ENCODE results near the gene AKAP6. TPM values are rescaled to one million over a fixed set of nuclear protein-coding genes. Genes with fewer than 3 reads are reported as not detected.

AKAP6 gene
- total RNA-seq, 2 experiments from 2014 or later = 0.13 to 0.72 TPM

DNA sequence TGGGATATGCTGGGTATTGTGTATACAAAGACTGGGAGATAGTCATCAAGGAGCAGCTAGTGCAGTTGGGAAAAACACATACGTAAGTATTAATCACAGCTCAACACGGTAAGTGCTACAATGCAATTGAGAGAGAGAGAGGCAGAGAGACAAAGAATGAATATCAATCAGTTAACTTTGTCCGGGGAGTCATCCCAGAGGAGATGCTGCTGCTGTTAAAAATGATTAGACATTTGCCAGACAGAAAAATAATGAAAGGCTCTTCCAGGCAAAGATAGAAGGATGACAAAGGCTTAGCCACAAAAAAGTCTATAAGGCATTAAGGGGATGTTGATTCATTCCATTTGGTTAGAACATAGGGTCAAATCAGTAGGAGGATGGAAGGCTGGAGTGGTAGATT is 45.1 kb downstream of the AKAP6 start:
- no peaks in the 10 kb centered on the region for H3K9me2 ChIP-seq (ENCODE audit: insufficient read depth, low read length)
- no peaks in the 10 kb centered on the region for H3K79me2 ChIP-seq (ENCODE audit: insufficient read depth, low read depth, low read length)
- H4K20me1 ChIP-seq (ENCODE audit: insufficient read depth, low read length) = no peaks in the 10 kb centered on the region
- intact Hi-C loops (cut with micrococcal nuclease; ENCODE audit: unreplicated experiment) = no loop called here
- H3K36me3 ChIP-seq (ENCODE audit: insufficient read depth, low read length) = no peaks in the 10 kb centered on the region
- POLR2A ChIA-PET = no interaction called here
- no peak overlapping the region for H3K4me2 ChIP-seq (ENCODE audit: low read length)
- BruUV-seq (replicated peaks) = no TSS peak
- H3K27ac ChIP-seq (ENCODE audit: low read depth, low read length, poor library complexity, severe bottlenecking) = no peak overlapping the region
- CTCF ChIA-PET (ENCODE audit: unreplicated experiment) = no interaction called here
- H2AFZ ChIP-seq (ENCODE audit: low read length) = no peak overlapping the region
- no peaks in the 10 kb centered on the region for H3K4me1 ChIP-seq (ENCODE audit: insufficient read depth, low read length, poor library complexity, severe bottlenecking)
- H3K9me3 ChIP-seq (ENCODE audit: low read length) = no peaks in the 10 kb centered on the region
- no peak for DNase-seq (ENCODE audit: low spot score)
- TF ChIP-seq, protein P1, sequence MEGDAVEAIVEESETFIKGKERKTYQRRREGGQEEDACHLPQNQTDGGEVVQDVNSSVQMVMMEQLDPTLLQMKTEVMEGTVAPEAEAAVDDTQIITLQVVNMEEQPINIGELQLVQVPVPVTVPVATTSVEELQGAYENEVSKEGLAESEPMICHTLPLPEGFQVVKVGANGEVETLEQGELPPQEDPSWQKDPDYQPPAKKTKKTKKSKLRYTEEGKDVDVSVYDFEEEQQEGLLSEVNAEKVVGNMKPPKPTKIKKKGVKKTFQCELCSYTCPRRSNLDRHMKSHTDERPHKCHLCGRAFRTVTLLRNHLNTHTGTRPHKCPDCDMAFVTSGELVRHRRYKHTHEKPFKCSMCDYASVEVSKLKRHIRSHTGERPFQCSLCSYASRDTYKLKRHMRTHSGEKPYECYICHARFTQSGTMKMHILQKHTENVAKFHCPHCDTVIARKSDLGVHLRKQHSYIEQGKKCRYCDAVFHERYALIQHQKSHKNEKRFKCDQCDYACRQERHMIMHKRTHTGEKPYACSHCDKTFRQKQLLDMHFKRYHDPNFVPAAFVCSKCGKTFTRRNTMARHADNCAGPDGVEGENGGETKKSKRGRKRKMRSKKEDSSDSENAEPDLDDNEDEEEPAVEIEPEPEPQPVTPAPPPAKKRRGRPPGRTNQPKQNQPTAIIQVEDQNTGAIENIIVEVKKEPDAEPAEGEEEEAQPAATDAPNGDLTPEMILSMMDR (conservative IDR thresholded peaks at IDR 0.05; ENCODE audit: low read length) = no peak
- no peak for TF ChIP-seq EZH2phosphoT487 (IDR thresholded peaks at IDR 0.05; ENCODE audit: borderline replicate concordance, low read depth, low read length)
- no peak overlapping the region for H3K4me3 ChIP-seq (ENCODE audit: low read depth, low read length, poor library complexity, severe bottlenecking)

DNA sequence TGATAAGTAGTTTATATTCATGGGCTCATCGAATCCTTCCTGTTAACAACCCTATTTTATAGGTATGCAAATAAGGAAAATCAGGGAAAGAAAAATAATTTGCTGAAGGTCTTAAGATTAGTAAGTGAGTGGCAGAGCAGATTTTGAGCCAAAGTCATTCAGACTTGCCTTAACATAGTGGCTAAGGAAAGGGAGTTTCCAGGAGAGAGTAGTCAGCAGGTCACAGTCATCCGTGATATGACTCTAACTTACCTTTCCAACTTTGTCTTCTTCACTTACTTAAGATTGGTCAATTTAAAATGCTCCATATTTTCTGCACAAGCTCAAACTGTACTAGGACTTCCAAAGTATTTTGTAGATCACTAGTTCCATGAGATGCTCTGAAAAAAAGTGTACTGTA is 46.6 kb downstream of the AKAP6 start:
- Histone ChIP-seq H3K4me1 (ENCODE audit: insufficient read depth, low read length, poor library complexity, severe bottlenecking) (no peaks in the 10 kb centered on the region), H3K27ac (ENCODE audit: low read depth, low read length, poor library complexity, severe bottlenecking) (no peak overlapping the region), H3K36me3 (ENCODE audit: insufficient read depth, low read length) (no peaks in the 10 kb centered on the region), H3K9me3 (ENCODE audit: low read length) (no peaks in the 10 kb centered on the region), H3K9me2 (ENCODE audit: insufficient read depth, low read length) (no peaks in the 10 kb centered on the region), H3K4me2 (ENCODE audit: low read length) (no peak overlapping the region), H2AFZ (ENCODE audit: low read length) (no peak overlapping the region), H3K4me3 (ENCODE audit: low read depth, low read length, poor library complexity, severe bottlenecking) (no peak overlapping the region), H4K20me1 (ENCODE audit: insufficient read depth, low read length) (no peaks in the 10 kb centered on the region), H3K79me2 (ENCODE audit: insufficient read depth, low read depth, low read length) (no peaks in the 10 kb centered on the region)
- DNase-seq (ENCODE audit: low spot score) = no peak
- no peak for TF ChIP-seq EZH2phosphoT487 (IDR thresholded peaks at IDR 0.05; ENCODE audit: borderline replicate concordance, low read depth, low read length)
- TF ChIP-seq, protein P1 (conservative IDR thresholded peaks at IDR 0.05; ENCODE audit: low read length) = no peak
- no TSS peak for BruUV-seq (replicated peaks)
- ChIA-PET POLR2A (no interaction called here), CTCF (ENCODE audit: unreplicated experiment) (no interaction called here)
- intact Hi-C loops (cut with micrococcal nuclease; ENCODE audit: unreplicated experiment) = no loop called here

DNA sequence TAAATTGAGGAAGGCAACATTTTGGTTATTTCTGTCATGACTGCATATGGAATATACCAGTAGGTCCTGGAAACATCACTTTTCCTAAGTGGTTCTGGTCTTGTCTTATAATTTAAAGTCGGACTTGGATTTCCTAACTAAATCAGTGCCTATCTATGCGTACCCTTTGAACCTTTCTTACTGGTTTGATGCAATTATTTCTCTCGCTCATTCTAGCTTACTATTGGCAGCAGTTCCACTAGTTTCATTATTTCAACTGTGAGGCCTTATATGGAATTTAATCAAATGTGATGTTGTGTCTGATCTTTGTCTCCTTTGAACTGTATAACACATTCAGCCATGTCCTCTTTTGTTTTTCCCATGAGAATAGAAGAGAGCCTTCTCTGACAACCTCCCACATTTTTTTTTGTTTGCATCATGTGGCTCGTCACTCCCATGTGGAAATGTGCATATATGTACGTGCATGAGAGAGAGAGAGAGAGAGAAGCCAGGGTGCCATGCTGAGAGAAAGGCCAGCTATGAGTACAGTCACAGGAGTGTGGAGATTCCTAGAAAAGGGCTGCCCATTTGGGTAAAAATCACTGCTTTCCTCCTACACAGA is 48.0 kb downstream of the AKAP6 start:
- ChIA-PET CTCF (ENCODE audit: unreplicated experiment) (no interaction called here), POLR2A (no interaction called here)
- intact Hi-C loops (cut with micrococcal nuclease; ENCODE audit: unreplicated experiment) = no loop called here
- H3K4me1 ChIP-seq (ENCODE audit: insufficient read depth, low read length, poor library complexity, severe bottlenecking) = no peaks in the 10 kb centered on the region
- H2AFZ ChIP-seq (ENCODE audit: low read length) = no peak overlapping the region
- no TSS peak for BruUV-seq (replicated peaks)
- no peaks in the 10 kb centered on the region for H3K36me3 ChIP-seq (ENCODE audit: insufficient read depth, low read length)
- H3K4me3 ChIP-seq (ENCODE audit: low read depth, low read length, poor library complexity, severe bottlenecking) = no peak overlapping the region
- H3K27ac ChIP-seq (ENCODE audit: low read depth, low read length, poor library complexity, severe bottlenecking) = no peak overlapping the region
- no peaks in the 10 kb centered on the region for H3K9me2 ChIP-seq (ENCODE audit: insufficient read depth, low read length)
- H3K9me3 ChIP-seq (ENCODE audit: low read length) = no peaks in the 10 kb centered on the region
- no peaks in the 10 kb centered on the region for H3K79me2 ChIP-seq (ENCODE audit: insufficient read depth, low read depth, low read length)
- no peak for DNase-seq (ENCODE audit: low spot score)
- H4K20me1 ChIP-seq (ENCODE audit: insufficient read depth, low read length) = no peaks in the 10 kb centered on the region
- TF ChIP-seq, protein P1 (conservative IDR thresholded peaks at IDR 0.05; ENCODE audit: low read length) = no peak
- no peak for TF ChIP-seq EZH2phosphoT487 (IDR thresholded peaks at IDR 0.05; ENCODE audit: borderline replicate concordance, low read depth, low read length)
- H3K4me2 ChIP-seq (ENCODE audit: low read length) = no peak overlapping the region

Measured in OCI-LY7 (cell line).